Loucy (cell line): ENCODE measurements around the gene SZT2.

ENCODE experiments used
- H2AFZ ChIP-seq: fragments of 200-600 bp; sonication (generic); 2 replicates; pipeline ENCODE4 v1.6.0; 2016; ENCODE audit warnings: antibody characterized with exemption, mild to moderate bottlenecking, low read length, moderate library complexity
- H3F3A ChIP-seq: fragments of 200-600 bp; 2 replicates; pipeline ENCODE4 v1.6.0; 2016; ENCODE audit warnings: antibody characterized with exemption, low read depth, mild to moderate bottlenecking
- H3K27me3 ChIP-seq: fragments of 200-600 bp; sonication (generic); 2 replicates; pipeline ENCODE4 v1.6.1; 2014; ENCODE audit warnings: low read length, mild to moderate bottlenecking; ENCODE audit not compliant: insufficient read depth, poor library complexity, severe bottlenecking
- H3K36me3 ChIP-seq: fragments of 200-600 bp; sonication (generic); 2 replicates; pipeline ENCODE4 v1.6.1; 2016; ENCODE audit warnings: low read length; ENCODE audit not compliant: insufficient read depth
- H3K4me1 ChIP-seq: fragments of 200-600 bp; sonication (generic); 2 replicates; pipeline ENCODE4 v1.5.1; 2014; ENCODE audit warnings: low read length, mild to moderate bottlenecking; ENCODE audit not compliant: insufficient read depth, poor library complexity, severe bottlenecking
- H3K4me2 ChIP-seq: fragments of 200-600 bp; sonication (generic); 2 replicates; pipeline ENCODE4 v1.6.0; 2014; ENCODE audit warnings: antibody characterized with exemption, low read length, low read depth, mild to moderate bottlenecking; ENCODE audit not compliant: poor library complexity, severe bottlenecking
- H3K4me3 ChIP-seq: fragments of 200-600 bp; sonication (generic); 2 replicates; pipeline ENCODE4 v1.5.1; 2014; ENCODE audit warnings: low read length, mild to moderate bottlenecking, mixed read lengths; ENCODE audit not compliant: poor library complexity, severe bottlenecking
- H3K79me2 ChIP-seq: fragments of 200-600 bp; sonication (generic); 2 replicates; pipeline ENCODE4 v1.6.1; 2014; ENCODE audit warnings: low read length; ENCODE audit not compliant: insufficient read depth
- H3K9ac ChIP-seq: fragments of 200-600 bp; sonication (generic); 2 replicates; pipeline ENCODE4 v1.6.0; 2014; ENCODE audit warnings: mild to moderate bottlenecking, low read depth, low read length, moderate library complexity; ENCODE audit not compliant: poor library complexity, severe bottlenecking
- H3K9me2 ChIP-seq: fragments of 200-600 bp; sonication (generic); replicated peaks from 2 replicates; pipeline ENCODE4 v1.6.1; 2016; ENCODE audit warnings: low read depth, low read length, mixed read lengths
- H3K9me3 ChIP-seq: fragments of 200-600 bp; sonication (generic); 2 replicates; pipeline ENCODE4 v1.6.1; 2014; ENCODE audit warnings: mild to moderate bottlenecking, antibody characterized with exemption, low read length, low read depth; ENCODE audit not compliant: insufficient read depth
- H4K20me1 ChIP-seq: fragments of 200-600 bp; sonication (generic); 2 replicates; pipeline ENCODE4 v1.6.0; 2014; ENCODE audit warnings: antibody characterized with exemption, low read length, mild to moderate bottlenecking; ENCODE audit not compliant: insufficient read depth, poor library complexity, severe bottlenecking
- EZH2phosphoT487 ChIP-seq: fragments of 200-600 bp; IDR thresholded peaks from 2 replicates; pipeline ENCODE4 v1.6.1; 2018; ENCODE audit warnings: antibody characterized with exemption, mild to moderate bottlenecking, moderate library complexity, borderline replicate concordance
- TF ChIP-seq, protein P1 (sequence below): fragments of 200-600 bp; sonication (generic); conservative IDR thresholded peaks from 2 replicates; pipeline ENCODE4 v1.5.1; 2014; ENCODE audit warnings: mild to moderate bottlenecking, antibody characterized with exemption, low read length

SZT2 gene

DNA sequence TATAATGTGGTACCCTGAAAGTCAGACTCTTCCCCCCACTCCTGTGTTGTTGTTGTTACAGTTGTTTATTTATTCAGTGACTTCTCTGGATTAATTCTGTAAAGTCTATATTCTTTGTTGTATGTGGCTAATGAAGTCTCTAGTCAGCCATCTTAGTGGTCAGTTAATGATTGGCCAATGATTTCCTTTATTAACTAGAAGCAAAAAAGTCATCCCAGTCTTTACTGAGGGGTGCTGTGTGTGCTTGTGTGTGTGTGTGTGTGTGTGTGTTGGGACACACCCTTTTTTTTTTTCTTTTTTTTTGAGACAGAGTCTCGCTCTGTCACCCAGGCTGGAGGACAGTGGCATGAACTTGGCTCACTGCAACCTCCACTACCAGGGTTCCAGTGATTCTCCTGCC is 101.4 kb downstream of the SZT2 start:
- Histone ChIP-seq H3K9me3 (no peaks in the 10 kb centered on the region), H4K20me1 (no peaks in the 10 kb centered on the region), H3K79me2 (no peaks in the 10 kb centered on the region), H3K36me3 (no peaks in the 10 kb centered on the region), H3K27me3 (no peaks in the 10 kb centered on the region), H3K4me2 (no peak overlapping the region), H2AFZ (no peak overlapping the region), H3K9me2 (no peaks in the 10 kb centered on the region), H3K4me1 (no peaks in the 10 kb centered on the region), H3F3A (no peaks in the 10 kb centered on the region), H3K9ac (no peak overlapping the region), H3K4me3 (no peak overlapping the region)
- TF ChIP-seq EZH2phosphoT487 = no peak
- TF ChIP-seq, protein P1, sequence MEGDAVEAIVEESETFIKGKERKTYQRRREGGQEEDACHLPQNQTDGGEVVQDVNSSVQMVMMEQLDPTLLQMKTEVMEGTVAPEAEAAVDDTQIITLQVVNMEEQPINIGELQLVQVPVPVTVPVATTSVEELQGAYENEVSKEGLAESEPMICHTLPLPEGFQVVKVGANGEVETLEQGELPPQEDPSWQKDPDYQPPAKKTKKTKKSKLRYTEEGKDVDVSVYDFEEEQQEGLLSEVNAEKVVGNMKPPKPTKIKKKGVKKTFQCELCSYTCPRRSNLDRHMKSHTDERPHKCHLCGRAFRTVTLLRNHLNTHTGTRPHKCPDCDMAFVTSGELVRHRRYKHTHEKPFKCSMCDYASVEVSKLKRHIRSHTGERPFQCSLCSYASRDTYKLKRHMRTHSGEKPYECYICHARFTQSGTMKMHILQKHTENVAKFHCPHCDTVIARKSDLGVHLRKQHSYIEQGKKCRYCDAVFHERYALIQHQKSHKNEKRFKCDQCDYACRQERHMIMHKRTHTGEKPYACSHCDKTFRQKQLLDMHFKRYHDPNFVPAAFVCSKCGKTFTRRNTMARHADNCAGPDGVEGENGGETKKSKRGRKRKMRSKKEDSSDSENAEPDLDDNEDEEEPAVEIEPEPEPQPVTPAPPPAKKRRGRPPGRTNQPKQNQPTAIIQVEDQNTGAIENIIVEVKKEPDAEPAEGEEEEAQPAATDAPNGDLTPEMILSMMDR = no peak

GRCh38 chr1:43492826-43493225 is 103.1 kb downstream of the SZT2 start:
- Histone ChIP-seq H3K4me1 (no peaks in the 10 kb centered on the region), H3K27me3 (no peaks in the 10 kb centered on the region), H3K4me2 (no peak overlapping the region), H3F3A (no peaks in the 10 kb centered on the region), H3K79me2 (no peaks in the 10 kb centered on the region), H3K9ac (no peak overlapping the region), H3K4me3 (no peak overlapping the region), H3K9me3 (no peaks in the 10 kb centered on the region), H3K36me3 (no peaks in the 10 kb centered on the region), H3K9me2 (no peaks in the 10 kb centered on the region), H4K20me1 (no peaks in the 10 kb centered on the region), H2AFZ (no peak overlapping the region)
- TF ChIP-seq EZH2phosphoT487 = no peak
- TF ChIP-seq, protein P1 = no peak

DNA sequence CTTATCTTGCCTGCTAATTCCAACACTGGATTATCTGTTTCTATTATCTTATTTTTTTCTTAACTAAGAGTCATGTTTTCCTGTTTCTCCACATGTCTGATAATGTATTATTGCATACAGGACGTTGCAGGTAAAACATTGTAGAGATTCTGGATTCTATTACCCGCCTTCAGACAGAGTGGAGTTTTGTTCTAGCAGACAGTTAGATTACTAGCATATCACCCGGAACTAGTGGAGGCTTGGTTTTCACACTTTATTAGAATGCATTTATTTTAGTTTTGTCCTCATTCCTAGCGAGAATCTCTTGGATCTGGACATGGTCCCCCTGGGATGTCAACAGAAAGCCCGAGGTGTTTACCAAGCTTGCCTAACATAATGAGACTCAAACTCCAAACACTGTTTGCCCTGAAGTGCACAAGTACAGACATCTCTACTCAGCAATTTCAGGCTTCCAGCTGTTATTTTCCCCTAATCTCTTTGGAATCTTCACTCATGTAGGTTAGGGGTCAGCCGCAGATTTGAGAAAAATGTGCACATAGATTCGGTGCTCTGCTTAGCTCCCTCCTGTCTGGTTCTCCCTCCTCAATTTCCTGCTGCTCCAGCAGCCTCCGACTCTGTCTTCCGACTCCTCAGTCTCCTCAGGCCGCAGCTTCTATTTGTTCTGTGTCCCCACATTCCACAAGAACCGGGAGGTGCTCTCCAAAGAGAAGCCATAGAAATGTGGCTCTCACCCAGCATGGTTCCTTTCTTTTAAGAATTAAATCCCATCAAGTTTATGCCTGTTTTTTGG is 104.2 kb downstream of the SZT2 start:
- TF ChIP-seq, protein P1 = no peak
- no peak for TF ChIP-seq EZH2phosphoT487

More for the DNA sequence above, 104.2 kb downstream of the SZT2 start:
- Histone ChIP-seq H3K9me3 (no peaks in the 10 kb centered on the region), H3K9me2 (no peaks in the 10 kb centered on the region), H3F3A (no peaks in the 10 kb centered on the region), H3K9ac (no peak overlapping the region), H3K79me2 (no peaks in the 10 kb centered on the region), H3K4me1 (no peaks in the 10 kb centered on the region), H3K4me3 (no peak overlapping the region), H3K27me3 (no peaks in the 10 kb centered on the region), H4K20me1 (no peaks in the 10 kb centered on the region), H3K4me2 (no peak overlapping the region), H3K36me3 (no peaks in the 10 kb centered on the region), H2AFZ (no peak overlapping the region)
